MM.1S (cell line): Measurements from ENCODE around the gene BNIP5.

ENCODE experiments used
- DNase-seq: peaks from one replicate; pipeline ENCODE4 v3.0.0-alpha.2; 2015
- H2AFZ ChIP-seq: fragments of 300-600 bp; sonication (generic); 2 replicates; pipeline ENCODE4 v1.6.0; 2016; ENCODE audit warnings: antibody characterized with exemption, low read length
- H3F3A ChIP-seq: fragments of 300-600 bp; sonication (generic); 2 replicates; pipeline ENCODE4 v1.6.1; 2016; ENCODE audit warnings: mild to moderate bottlenecking, antibody characterized with exemption, low read length, moderate library complexity, mixed read lengths; ENCODE audit not compliant: insufficient read depth
- H3K27ac ChIP-seq: fragments of 300-600 bp; sonication (generic); 2 replicates; pipeline ENCODE4 v1.5.1; 2016; ENCODE audit warnings: mild to moderate bottlenecking, low read length
- H3K27me3 ChIP-seq: fragments of 300-600 bp; sonication (generic); replicated peaks from 2 replicates; pipeline ENCODE4 v1.6.0; 2016; ENCODE audit warnings: low read length; ENCODE audit not compliant: insufficient read depth
- H3K36me3 ChIP-seq: fragments of 300-600 bp; sonication (generic); replicated peaks from 2 replicates; pipeline ENCODE4 v1.6.1; 2016; ENCODE audit warnings: mild to moderate bottlenecking, low read length, mixed read lengths; ENCODE audit not compliant: insufficient read depth
- H3K4me1 ChIP-seq: fragments of 300-600 bp; sonication (generic); 2 replicates; pipeline ENCODE4 v1.6.1; 2016; ENCODE audit warnings: low read length, mixed read lengths
- H3K4me2 ChIP-seq: fragments of 300-600 bp; sonication (generic); 2 replicates; pipeline ENCODE4 v1.6.0; 2016; ENCODE audit warnings: low read depth, low read length
- H3K4me3 ChIP-seq: fragments of 300-600 bp; sonication (generic); 2 replicates; pipeline ENCODE4 v1.5.1; 2016; ENCODE audit warnings: low read length, mixed read lengths
- H3K79me2 ChIP-seq: fragments of 300-600 bp; sonication (generic); 2 replicates; pipeline ENCODE4 v1.6.1; 2016; ENCODE audit warnings: mixed run types, low read length, mixed read lengths
- H3K9ac ChIP-seq: fragments of 300-600 bp; sonication (generic); 2 replicates; pipeline ENCODE4 v1.6.1; 2016; ENCODE audit warnings: low read length, mixed read lengths
- H3K9me2 ChIP-seq: fragments of 300-600 bp; sonication (generic); replicated peaks from 2 replicates; pipeline ENCODE4 v1.6.1; 2016; ENCODE audit warnings: mild to moderate bottlenecking, low read length, mixed read lengths; ENCODE audit not compliant: insufficient read depth
- H3K9me3 ChIP-seq: fragments of 300-600 bp; sonication (generic); replicated peaks from 2 replicates; pipeline ENCODE4 v1.6.1; 2016; ENCODE audit warnings: mild to moderate bottlenecking, low read length, mixed read lengths; ENCODE audit not compliant: insufficient read depth
- H4K20me1 ChIP-seq: fragments of 300-600 bp; sonication (generic); 2 replicates; pipeline ENCODE4 v1.6.1; 2016; ENCODE audit warnings: mild to moderate bottlenecking, low read length, moderate library complexity, mixed read lengths; ENCODE audit not compliant: insufficient read depth
- EZH2 ChIP-seq: fragments of 300-600 bp; sonication (generic); optimal IDR thresholded peaks from 2 replicates; pipeline ENCODE3; 2017; ENCODE audit warnings: low read depth, mild to moderate bottlenecking, antibody characterized with exemption, low read length, mixed read lengths
- EZH2phosphoT487 ChIP-seq: fragments of 300-600 bp; sonication (generic); IDR thresholded peaks from 2 replicates; pipeline ENCODE4 v1.6.1; 2018; ENCODE audit warnings: antibody characterized with exemption, low read length
- TF ChIP-seq, protein P1 (sequence below): fragments of 300-600 bp; sonication (generic); IDR thresholded peaks from 2 replicates; pipeline ENCODE4 v1.5.1; 2016; ENCODE audit warnings: antibody characterized with exemption, low read length, mixed read lengths

Gene BNIP5

DNA sequence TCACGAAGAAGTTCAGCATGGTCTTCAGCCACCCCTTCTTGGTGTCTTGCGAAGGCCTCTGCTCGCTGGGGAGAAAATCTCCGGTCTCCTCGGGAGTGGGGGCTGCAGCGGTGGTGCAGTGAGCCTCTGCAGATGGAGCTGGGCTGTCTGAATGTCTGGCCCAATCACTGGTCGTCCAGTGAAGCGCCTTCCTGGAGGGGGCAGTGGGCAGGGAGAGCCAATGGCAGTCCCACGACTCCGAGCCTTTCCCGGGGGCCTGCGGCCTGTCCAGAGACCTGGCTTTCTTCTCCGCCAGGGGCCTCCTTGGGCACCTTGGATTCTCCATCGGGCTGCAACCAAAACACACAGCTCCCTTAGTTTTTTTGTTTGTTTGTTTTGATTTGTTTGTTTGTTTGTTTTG lies 6.3 kb downstream of the BNIP5 start:
- Histone ChIP-seq H3K9me3 (no peaks in the 10 kb centered on the region), H2AFZ (no peak overlapping the region), H4K20me1 (no peaks in the 10 kb centered on the region), H3K27ac (no peak overlapping the region), H3K36me3 (no peaks in the 10 kb centered on the region), H3K4me1 (no peaks in the 10 kb centered on the region), H3K27me3 (no peaks in the 10 kb centered on the region; the same call in 1 of the 2 replicates), H3K4me3 (no peak overlapping the region), H3K79me2 (no peaks in the 10 kb centered on the region), H3F3A (no peaks in the 10 kb centered on the region), H3K9ac (no peak overlapping the region), H3K9me2 (no peaks in the 10 kb centered on the region), H3K4me2 (no peak overlapping the region)
- no peak for DNase-seq
- no peak for TF ChIP-seq EZH2
- TF ChIP-seq, protein P1, sequence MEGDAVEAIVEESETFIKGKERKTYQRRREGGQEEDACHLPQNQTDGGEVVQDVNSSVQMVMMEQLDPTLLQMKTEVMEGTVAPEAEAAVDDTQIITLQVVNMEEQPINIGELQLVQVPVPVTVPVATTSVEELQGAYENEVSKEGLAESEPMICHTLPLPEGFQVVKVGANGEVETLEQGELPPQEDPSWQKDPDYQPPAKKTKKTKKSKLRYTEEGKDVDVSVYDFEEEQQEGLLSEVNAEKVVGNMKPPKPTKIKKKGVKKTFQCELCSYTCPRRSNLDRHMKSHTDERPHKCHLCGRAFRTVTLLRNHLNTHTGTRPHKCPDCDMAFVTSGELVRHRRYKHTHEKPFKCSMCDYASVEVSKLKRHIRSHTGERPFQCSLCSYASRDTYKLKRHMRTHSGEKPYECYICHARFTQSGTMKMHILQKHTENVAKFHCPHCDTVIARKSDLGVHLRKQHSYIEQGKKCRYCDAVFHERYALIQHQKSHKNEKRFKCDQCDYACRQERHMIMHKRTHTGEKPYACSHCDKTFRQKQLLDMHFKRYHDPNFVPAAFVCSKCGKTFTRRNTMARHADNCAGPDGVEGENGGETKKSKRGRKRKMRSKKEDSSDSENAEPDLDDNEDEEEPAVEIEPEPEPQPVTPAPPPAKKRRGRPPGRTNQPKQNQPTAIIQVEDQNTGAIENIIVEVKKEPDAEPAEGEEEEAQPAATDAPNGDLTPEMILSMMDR, result no peak
- TF ChIP-seq EZH2phosphoT487, result no peak

DNA sequence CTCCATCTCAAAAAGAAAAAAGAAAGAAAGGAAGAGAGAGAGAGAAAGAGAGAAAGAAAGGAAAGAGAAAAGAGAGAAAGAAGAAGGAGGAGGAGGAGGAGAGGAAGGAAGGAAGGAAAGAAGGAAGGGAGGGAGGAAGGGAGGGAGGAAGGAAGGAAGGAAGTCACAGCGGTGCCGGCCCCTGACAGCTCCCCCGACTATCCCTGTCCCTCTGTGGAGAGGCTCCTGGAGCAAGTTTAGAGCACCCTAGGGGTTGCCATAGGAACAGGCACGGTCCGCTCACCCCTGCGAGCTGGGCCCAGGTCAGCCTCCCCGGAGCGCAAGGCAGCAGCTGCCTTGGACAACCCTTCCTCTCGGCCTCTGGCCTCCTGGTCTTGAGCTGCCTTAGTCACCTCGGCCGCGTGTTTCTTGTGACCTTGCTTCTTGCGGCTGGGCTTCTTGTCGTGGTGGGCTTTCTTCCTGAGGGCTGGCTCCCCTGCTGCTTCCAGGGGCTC lies 6.8 kb downstream of the BNIP5 start:
- TF ChIP-seq EZH2 (no peak), EZH2phosphoT487 (no peak)
- TF ChIP-seq, protein P1, result no peak
- DNase-seq, result no peak

DNA sequence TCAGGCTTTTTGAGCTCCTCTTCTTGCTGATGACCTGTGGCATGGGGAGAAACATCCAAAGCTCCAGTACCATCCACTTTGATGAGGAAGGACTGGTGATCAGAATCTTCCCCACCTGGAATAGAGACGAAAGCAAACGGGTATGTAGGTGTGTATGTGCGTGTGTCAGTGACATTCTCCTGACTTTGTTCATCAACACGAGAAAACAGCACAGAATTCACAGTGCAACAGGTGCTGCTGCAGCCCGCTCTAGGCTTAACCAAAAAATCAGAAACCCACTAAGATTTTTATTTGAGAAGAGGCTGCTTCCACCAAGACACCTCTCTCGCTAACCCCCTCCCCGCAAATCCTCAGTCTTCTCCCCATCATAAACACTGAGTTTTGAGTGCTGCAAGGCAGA lies 8.1 kb downstream of the BNIP5 start:
- no peak for DNase-seq
- H3K79me2 ChIP-seq, result no peaks in the 10 kb centered on the region
- H3K4me3 ChIP-seq, result no peak overlapping the region
- H3K27ac ChIP-seq, result no peak overlapping the region
- no peak for TF ChIP-seq EZH2
- TF ChIP-seq, protein P1, result no peak
- TF ChIP-seq EZH2phosphoT487, result no peak
- no peaks in the 10 kb centered on the region for H3K9me3 ChIP-seq
- H3F3A ChIP-seq, result no peaks in the 10 kb centered on the region
- H3K4me1 ChIP-seq, result no peaks in the 10 kb centered on the region
- H4K20me1 ChIP-seq, result no peaks in the 10 kb centered on the region
- no peaks in the 10 kb centered on the region for H3K36me3 ChIP-seq
- no peak overlapping the region for H3K4me2 ChIP-seq
- H3K9me2 ChIP-seq, result no peaks in the 10 kb centered on the region
- no peak overlapping the region for H3K9ac ChIP-seq
- H3K27me3 ChIP-seq, result no peaks in the 10 kb centered on the region; the same call in 1 of the 2 replicates
- no peak overlapping the region for H2AFZ ChIP-seq

More for the DNA sequence above, 6.8 kb downstream of the BNIP5 start:
- Histone ChIP-seq H3K4me1 (no peaks in the 10 kb centered on the region), H3K9me2 (no peaks in the 10 kb centered on the region), H3K4me3 (no peak overlapping the region), H3K9me3 (no peaks in the 10 kb centered on the region), H3K79me2 (no peaks in the 10 kb centered on the region), H3K36me3 (no peaks in the 10 kb centered on the region), H3K27me3 (no peaks in the 10 kb centered on the region; the same call in 1 of the 2 replicates), H3K4me2 (no peak overlapping the region), H3F3A (no peaks in the 10 kb centered on the region), H3K27ac (no peak overlapping the region), H3K9ac (no peak overlapping the region), H2AFZ (no peak overlapping the region), H4K20me1 (no peaks in the 10 kb centered on the region)
